Vagina (tissue), 2 donors: ENCODE data around the gene WFIKKN2. TPM values are rescaled to one million over a fixed set of nuclear protein-coding genes. Genes with fewer than 3 reads are reported as not detected.
"Not testable (repeated sequence)": the region's sequence is repeated elsewhere in the genome, so short reads cannot be mapped to it uniquely, and the experiment has no call there.

ENCODE experiments used
- DNase-seq, 2 donors: peaks; one replicate each; pipeline ENCODE4 v3.0.0-alpha.2; 2017; ENCODE audit errors: extremely low spot score in 2 of 2
- H3K27ac ChIP-seq: fragments of 200-600 bp; sonication (generic); one replicate; pipeline ENCODE4 v1.5.1; 2019
- H3K27me3 ChIP-seq: fragments of 200-600 bp; sonication (generic); one replicate; pipeline ENCODE4 v1.5.1; 2019
- H3K36me3 ChIP-seq, 2 donors: fragments of 200-600 bp; sonication (generic); one replicate each; pipeline ENCODE4 v1.5.1; 2017 to 2019
- H3K4me1 ChIP-seq: fragments of 200-600 bp; sonication (generic); one replicate; pipeline ENCODE4 v1.5.1; 2019
- H3K4me3 ChIP-seq, 2 donors: fragments of 200-600 bp; sonication (generic); 1 replicate in 1 of 2; 2 replicates in 1 of 2; pipeline ENCODE4 v1.5.1; 2016 to 2019
- H3K9me3 ChIP-seq: fragments of 200-600 bp; sonication (generic); one replicate; pipeline ENCODE4 v1.5.1; 2019
- CTCF ChIP-seq, 3 experiments: fragments of 450-650 bp in 2 of 3; fragments of 200-600 bp in 1 of 3; sonication (generic) in 1 of 3; IDR thresholded peaks; one replicate each; pipeline ENCODE4 v1.5.1; 2017 to 2019; ENCODE audit warnings: antibody characterized with exemption in 3 of 3, mild to moderate bottlenecking in 2 of 3, moderate library complexity in 2 of 3
- POLR2A ChIP-seq, 2 donors: fragments of 450-650 bp; IDR thresholded peaks; one replicate each; pipeline ENCODE4 v1.6.1; 2017; ENCODE audit warnings: antibody characterized with exemption in 2 of 2, mild to moderate bottlenecking in 2 of 2, moderate library complexity in 2 of 2
- POLR2AphosphoS5 ChIP-seq, 2 donors: sonication (generic); formaldehyde crosslinking; IDR thresholded peaks; one replicate each; pipeline ENCODE4 v1.9.0; 2017; ENCODE audit warnings: antibody characterized with exemption in 2 of 2, mild to moderate bottlenecking in 2 of 2, low read depth in 1 of 2; ENCODE audit not compliant: insufficient read depth in 1 of 2
- intact Hi-C: fragments of 100-400 bp; cut with DNase I; formaldehyde crosslinking; loops from one replicate; pipeline ENCODE4 v1.15.1; 2023
- total RNA-seq: library from RNA; depleted of rRNA; stranded (reverse); fragments of >200 nt; gene quantifications from one replicate; pipeline ENCODE4 v1.2.3, GENCODE V29; 2016

Gene WFIKKN2
- total RNA-seq, 1 donor from 2014 or later = 0.49 TPM

- H3K27ac ChIP-seq = no peak overlapping the region
- peaks cover 31% of the 10 kb centered on the region for H3K4me1 ChIP-seq
- no peak for TF ChIP-seq CTCF (IDR thresholded peaks at IDR 0.05)
- no peak for TF ChIP-seq POLR2AphosphoS5 (IDR thresholded peaks at IDR 0.05; ENCODE audit: insufficient read depth in 1 of 2, low read depth in 1 of 2)
- no peak for TF ChIP-seq POLR2A (IDR thresholded peaks at IDR 0.05)
- H3K36me3 ChIP-seq = peaks cover 0 to 13% of the 10 kb centered on the region in 2 donors
- H3K9me3 ChIP-seq = no peaks in the 10 kb centered on the region
- intact Hi-C loops = loop anchor here (10.0 kb wide), 1 partner anchor 296 kb away; the partner anchor contains the start of gene NME1
- no peaks in the 10 kb centered on the region for H3K27me3 ChIP-seq
- DNase-seq = no peak
- no peak overlapping the region for H3K4me3 ChIP-seq
Observed at GRCh38 chr17:50858486-50859225, 23.3 kb downstream of the WFIKKN2 start.

DNA sequence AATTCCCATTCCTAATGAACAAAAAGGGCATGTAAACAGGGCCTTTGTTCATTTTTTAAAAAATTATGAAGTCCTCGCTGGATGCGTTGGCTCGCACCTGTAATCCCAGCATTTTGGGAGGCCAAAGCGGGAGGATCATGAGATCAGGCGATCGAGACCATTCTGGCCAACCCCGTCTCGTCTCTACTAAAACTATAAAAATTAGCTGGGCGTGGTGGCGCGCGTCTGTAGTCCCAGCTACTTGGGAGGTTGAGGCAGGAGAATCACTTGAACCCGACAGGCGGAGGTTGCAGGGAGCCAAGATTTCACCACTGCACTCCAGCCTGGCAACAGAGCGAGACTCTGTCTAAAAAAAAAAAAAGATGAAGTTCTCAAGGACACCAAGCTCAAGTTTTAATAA, 24.3 kb downstream of the WFIKKN2 start:
- intact Hi-C loops = loop anchor here (10.0 kb wide), 1 partner anchor 295 kb away; the partner anchor contains the start of gene NME1
- H3K36me3 ChIP-seq = peaks cover 0 to 15% of the 10 kb centered on the region in 2 donors
- H3K4me1 ChIP-seq = peaks cover 39% of the 10 kb centered on the region
- H3K4me3 ChIP-seq, H3K9me3 ChIP-seq, H3K27me3 ChIP-seq, DNase-seq, H3K27ac ChIP-seq: not testable (repeated sequence)

- Histone ChIP-seq H3K4me3 (no peak overlapping the region), H3K36me3 (peaks cover 0 to 15% of the 10 kb centered on the region in 2 donors), H3K27ac (peak overlapping the region; percentile 100), H3K9me3 (no peaks in the 10 kb centered on the region), H3K4me1 (peaks cover 39% of the 10 kb centered on the region), H3K27me3 (no peaks in the 10 kb centered on the region)
- TF ChIP-seq CTCF (IDR thresholded peaks at IDR 0.05) = no peak
- TF ChIP-seq POLR2A (IDR thresholded peaks at IDR 0.05) = no peak
- TF ChIP-seq POLR2AphosphoS5 (IDR thresholded peaks at IDR 0.05; ENCODE audit: insufficient read depth in 1 of 2, low read depth in 1 of 2) = no peak
- intact Hi-C loops = no loop called here
- DNase-seq = no peak
Observed at GRCh38 chr17:50861334-50861676, 25.9 kb downstream of the WFIKKN2 start.

DNA sequence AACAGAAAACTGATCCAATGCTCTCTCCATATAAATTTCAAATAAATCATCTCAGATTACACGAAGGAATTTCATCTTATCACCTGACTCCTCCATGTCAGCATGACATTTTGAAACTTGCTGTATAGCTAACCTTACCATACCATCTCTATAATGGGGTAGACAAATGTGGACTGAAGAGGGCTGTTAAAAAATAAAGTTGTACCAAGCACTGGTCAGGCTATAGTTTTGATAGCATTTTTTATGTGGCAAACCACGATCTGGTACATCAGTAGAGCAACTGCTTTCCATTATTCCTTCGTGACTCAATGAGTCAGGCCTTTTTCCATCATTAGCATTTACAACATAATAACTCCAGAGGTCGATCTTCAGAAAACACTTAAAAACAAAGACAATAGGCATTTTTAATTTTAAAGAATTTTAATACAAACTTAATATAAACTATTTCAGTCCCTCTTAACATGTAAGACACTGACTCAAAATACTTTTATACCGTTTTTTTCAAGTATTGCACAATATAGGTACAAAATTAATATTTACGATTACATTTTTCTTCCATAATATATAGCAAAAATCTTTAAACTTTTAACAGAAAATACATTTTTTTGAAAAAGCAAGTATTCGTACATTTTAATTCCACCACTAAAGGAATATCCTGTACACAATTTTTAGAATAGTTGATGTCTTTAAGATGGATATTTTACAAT, 26.6 kb downstream of the WFIKKN2 start:
- Histone ChIP-seq H3K4me1 (peaks cover 39% of the 10 kb centered on the region), H3K4me3 (no peak overlapping the region), H3K9me3 (no peaks in the 10 kb centered on the region), H3K27me3 (no peaks in the 10 kb centered on the region), H3K36me3 (peaks cover 0 to 15% of the 10 kb centered on the region in 2 donors), H3K27ac (peak overlapping the region; percentile 100)
- intact Hi-C loops = no loop called here
- DNase-seq = no peak
- TF ChIP-seq POLR2AphosphoS5 (IDR thresholded peaks at IDR 0.05; ENCODE audit: insufficient read depth in 1 of 2, low read depth in 1 of 2) (no peak), POLR2A (IDR thresholded peaks at IDR 0.05) (no peak), CTCF (IDR thresholded peaks at IDR 0.05) (no peak)

- Histone ChIP-seq H3K27ac (peak overlapping the region; percentile 100), H3K4me1 (peaks cover 44% of the 10 kb centered on the region), H3K9me3 (no peaks in the 10 kb centered on the region), H3K4me3 (peak overlapping the region; percentile 1 to 82), H3K27me3 (no peaks in the 10 kb centered on the region), H3K36me3 (peaks cover 0 to 15% of the 10 kb centered on the region in 2 donors)
- no peak for TF ChIP-seq POLR2A (IDR thresholded peaks at IDR 0.05)
- TF ChIP-seq POLR2AphosphoS5 (IDR thresholded peaks at IDR 0.05; ENCODE audit: insufficient read depth in 1 of 2, low read depth in 1 of 2) = no peak
- peak in 1 of 3 experiments; percentile 34 for TF ChIP-seq CTCF (IDR thresholded peaks at IDR 0.05)
- intact Hi-C loops = no loop called here
- no peak for DNase-seq
Observed at GRCh38 chr17:50863221-50863843, 27.9 kb downstream of the WFIKKN2 start.
